T-helper 1 cell (primary cell): Measurements from ENCODE around the gene NAT10.
"Not testable (repeated sequence)": the region's sequence is repeated elsewhere in the genome, so short reads cannot be mapped to it uniquely, and the experiment has no call there.

Experiments
- DNase-seq, 5 donors: peaks; one replicate each; pipeline ENCODE4 v3.0.0-alpha.2; 2012 to 2020
- total RNA-seq, 4 donors: gene quantifications; one replicate each; lab custom pipeline; 2026; lab: John Stamatoyannopoulos, UW

The NAT10 gene
- 36.7 to 67.2 (median 63.8) reads per million in 4 donors for total RNA-seq

GRCh38 chr11:34105079-34105956 lies at the start of gene NAT10:
Gene NAT10, plus strand, starts transcription at chr11:34105629. Its CDS starts 2,597 bp downstream, at chr11:34108226.
- DNase-seq, result peak; percentile 92 to 98 (median 96)

GRCh38 chr11:34056672-34057071 lies 48.8 kb upstream of the NAT10 start:
- DNase-seq, result no peak

GRCh38 chr11:34063061-34063795 lies 42.2 kb upstream of the NAT10 start:
- no peak for DNase-seq

DNA sequence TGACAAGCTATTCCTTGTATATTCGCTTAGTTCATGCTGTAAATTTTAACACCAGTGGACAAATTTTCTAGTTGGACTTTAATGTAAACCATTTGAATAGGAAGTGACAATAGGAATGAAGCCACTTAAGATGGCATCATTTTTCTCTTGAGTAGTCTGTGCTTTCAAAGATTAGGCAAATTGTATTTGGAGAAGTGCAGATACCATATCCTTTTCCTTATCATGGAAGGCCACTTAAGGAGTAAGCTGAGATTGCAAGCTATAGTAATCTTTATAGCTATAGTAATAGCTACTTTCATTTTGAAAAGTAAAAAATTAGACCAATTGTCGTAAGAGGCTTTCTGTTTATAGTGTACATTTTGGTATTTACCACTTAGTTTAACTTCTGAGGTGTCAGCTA lies 41.1 kb upstream of the NAT10 start:
- no peak for DNase-seq

DNA sequence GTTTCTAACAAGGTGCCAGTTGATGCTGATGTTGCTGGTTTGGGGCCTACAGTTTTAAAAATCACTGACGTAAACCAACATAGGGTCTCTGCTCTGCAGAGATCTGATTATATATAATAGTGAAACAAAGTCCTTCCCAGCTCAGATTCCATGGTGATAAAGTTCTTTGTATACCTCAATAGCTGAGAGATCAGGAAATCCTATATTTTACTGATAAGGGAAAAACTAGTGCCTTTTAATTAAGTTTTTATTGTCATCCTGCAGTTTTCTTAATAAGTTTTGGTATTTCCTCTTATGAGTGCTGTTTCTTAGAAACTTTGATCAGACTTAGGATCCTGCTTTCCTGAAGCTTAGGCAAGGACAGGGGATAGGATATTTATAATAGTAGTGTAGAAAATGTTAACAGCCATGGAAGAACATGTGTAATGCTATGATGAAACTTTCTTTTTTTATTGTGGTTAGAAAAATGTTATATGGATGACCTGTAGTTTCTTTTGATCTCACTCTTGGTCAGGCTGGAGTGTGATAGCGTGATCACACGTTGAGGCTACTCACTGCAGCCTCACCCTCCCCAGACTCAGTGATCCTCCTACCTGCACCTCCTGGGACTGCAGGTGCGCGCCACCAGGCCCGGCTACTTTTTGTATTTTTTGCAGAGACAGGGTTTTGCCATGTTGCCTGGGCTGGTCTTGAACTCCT lies 39.8 kb upstream of the NAT10 start:
- DNase-seq, result no peak

GRCh38 chr11:34066766-34067165 lies 38.7 kb upstream of the NAT10 start:
- not testable (repeated sequence) for DNase-seq

DNA sequence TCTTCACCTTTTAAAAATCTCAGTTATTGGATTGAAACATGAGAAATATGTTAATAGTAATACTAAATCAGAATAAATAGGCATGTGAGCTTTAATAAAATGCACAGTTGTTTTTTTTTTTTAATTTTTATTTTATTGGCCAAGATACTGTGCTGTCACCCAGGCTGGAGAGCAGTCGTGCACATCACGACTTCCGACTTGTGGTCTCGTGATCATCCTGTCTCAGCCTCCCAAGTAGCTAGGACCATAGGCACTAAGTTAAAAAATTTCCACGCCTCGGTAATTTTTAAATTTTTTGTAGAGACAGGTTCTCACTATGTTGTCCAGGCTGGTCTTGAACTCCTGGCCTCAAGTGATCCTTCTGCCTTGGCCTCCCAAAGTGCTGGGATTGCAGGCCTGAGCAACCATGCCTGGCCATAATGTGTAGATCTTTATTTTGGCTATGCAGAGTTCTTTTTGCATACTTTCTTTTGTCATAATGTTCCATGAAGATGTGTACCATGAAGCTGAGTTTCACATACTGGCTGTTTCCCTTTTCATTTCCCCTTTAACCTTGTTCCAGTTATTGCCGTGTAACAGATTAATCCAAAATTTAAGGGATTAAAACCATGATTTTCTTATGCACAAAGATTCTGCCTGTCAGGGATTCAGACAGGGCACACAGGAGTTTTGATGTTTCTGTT lies 37.9 kb upstream of the NAT10 start:
- no peak for DNase-seq

- no peak for DNase-seq
Measured at GRCh38 chr11:34068111-34068510, 37.3 kb upstream of the NAT10 start.

DNA sequence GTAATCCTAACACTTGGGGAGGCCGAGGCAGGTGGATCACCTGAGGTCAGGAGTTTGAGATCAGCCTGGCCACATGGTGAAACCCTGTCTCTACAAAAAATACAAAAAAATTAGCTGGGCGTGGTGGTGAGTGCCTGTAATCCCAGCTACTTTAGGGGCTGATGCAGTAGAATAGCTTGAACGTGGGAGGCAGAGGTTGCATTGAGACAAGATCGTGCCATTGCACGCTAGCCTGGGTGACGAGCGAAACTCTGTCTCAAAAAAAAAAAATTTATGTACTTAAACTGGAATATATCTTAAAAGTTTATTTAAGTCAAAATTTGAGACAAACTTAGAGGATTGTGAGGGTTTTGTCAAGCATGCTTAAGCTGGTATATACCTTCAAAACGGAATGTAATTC lies 34.1 kb upstream of the NAT10 start:
- DNase-seq, result not testable (repeated sequence)

DNA sequence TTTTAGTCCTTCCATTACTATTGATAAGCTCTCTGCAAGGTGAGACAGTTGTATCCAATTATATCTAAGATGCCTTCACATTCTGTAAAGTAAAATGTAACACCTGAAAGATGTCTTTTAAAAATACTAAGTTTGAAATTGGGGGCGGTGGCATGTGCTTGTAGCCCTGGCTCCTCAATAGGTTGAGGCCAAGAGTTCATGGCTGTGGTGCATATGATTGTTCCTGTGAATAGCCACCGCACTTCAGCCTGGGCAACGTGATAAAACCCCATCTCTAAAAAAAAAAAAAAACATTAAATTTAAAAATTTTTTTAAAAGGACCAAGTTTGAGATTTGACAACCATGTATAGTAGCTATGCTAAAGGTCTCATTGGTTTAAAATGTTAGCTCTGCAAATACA lies 33.4 kb upstream of the NAT10 start:
- DNase-seq, result no peak

- DNase-seq, result no peak
Measured at GRCh38 chr11:34072832-34073231, 32.6 kb upstream of the NAT10 start.

DNA sequence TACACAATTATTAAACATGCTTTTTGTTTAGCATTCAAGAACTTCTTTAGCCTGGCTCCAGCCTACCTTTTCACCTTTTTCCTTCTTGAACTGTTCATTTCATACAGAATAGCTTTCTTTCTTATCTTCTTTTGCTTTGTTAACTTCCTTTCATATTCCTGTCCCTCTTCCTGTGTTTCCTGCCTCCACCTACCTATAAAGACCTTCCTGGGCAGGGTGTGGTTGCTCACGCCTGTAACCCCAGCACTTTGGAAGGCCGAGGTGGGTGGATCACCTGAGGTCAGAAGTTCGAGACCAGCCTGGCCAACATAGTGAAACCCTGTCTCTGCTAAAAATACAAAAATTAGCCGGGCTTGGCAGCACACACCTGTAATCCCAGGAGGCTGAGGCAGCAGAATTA lies 31.0 kb upstream of the NAT10 start:
- DNase-seq, result no peak

- DNase-seq, result no peak
Measured at GRCh38 chr11:34075178-34075820, 30.1 kb upstream of the NAT10 start.

- no peak for DNase-seq
Measured at GRCh38 chr11:34080609-34081008, 24.8 kb upstream of the NAT10 start.

GRCh38 chr11:34084637-34085036 lies 20.8 kb upstream of the NAT10 start:
- DNase-seq, result no peak

- DNase-seq, result peak in 1 of 5 donors; percentile 51
Measured at GRCh38 chr11:34086554-34087283, 18.7 kb upstream of the NAT10 start.

DNA sequence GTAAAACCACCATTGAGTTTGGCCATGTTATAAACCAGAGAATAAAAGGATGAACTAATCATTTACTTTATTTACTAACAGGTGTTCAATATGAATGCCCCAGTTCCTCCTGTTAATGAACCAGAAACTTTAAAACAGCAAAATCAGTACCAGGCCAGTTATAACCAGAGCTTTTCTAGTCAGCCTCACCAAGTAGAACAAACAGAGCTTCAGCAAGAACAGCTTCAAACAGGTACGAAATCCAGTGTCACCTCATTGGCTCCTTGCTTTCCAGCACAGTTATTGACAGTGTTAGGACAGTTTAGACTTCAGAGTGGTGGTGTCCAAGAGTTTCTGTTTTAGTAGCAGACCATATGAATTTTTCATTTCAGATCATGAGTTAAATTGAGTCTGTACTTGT lies 13.6 kb upstream of the NAT10 start:
- DNase-seq, result no peak

GRCh38 chr11:34094900-34095299 lies 10.5 kb upstream of the NAT10 start:
- DNase-seq, result not testable (repeated sequence)

- no peak for DNase-seq
Measured at GRCh38 chr11:34098813-34099212, 6.6 kb upstream of the NAT10 start.

- DNase-seq, result no peak
Measured at GRCh38 chr11:34104680-34105078, 750 bp upstream of the NAT10 start.

DNA sequence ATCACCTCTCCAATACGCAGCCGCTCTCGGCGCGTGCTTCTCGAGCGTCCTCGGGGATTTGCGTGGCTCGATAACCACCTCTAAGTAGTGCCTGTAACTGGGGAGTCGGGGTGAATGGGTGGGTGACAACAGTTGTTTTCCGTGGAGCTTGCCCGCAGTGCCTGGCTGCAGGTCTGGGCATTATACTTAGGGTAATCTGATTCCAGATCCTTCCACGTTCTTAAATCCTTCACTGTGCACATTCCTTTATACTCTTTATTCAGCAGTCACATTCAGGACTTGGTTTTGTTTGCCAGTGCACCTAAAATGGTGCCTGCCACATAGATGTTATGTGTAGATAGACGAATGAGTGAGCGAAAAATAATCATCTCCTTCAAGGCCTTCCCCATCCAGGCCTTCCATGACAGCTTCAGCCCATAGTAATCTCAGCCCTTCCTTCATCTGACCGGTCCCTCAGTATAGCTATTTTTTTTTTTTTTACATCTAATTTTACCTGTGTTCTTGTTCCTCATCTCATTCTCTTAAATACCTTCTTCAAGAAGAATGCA lies 602 bp downstream of the NAT10 start:
- DNase-seq, result no peak
